ENCODE results near the gene ZFAND3. TPM values are rescaled to one million over a fixed set of nuclear protein-coding genes. Genes with fewer than 3 reads are reported as not detected.
A peak's percentile ranks its signal among the peaks of the same experiment; 100 is the strongest.

Gene ZFAND3
- total RNA-seq, 1 experiment from 2014 or later: 64.0 TPM

DNA sequence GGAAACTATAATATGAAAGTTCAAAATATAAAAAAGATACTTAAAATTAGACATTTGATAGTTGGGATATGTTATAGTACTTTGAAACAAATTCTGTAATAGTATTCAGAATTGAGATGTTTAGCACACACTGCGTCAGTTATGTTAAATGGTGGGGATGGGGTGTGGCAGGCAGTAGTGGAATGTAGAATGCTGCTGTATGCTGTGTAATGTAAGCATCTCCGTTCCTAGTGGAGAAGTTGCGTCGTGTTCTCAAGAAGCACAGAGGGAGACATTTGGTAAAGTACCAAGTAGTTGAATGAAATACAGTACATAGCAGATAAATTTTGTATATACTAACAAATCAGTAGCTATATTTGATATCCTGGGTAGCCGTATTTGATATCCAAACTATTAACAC is 192.4 kb downstream of the ZFAND3 start:
- TF ChIP-seq EZH2 (IDR thresholded peaks at IDR 0.05; ENCODE audit: borderline replicate concordance, low read depth, low read length, poor library complexity, severe bottlenecking): no peak
- TF ChIP-seq, protein P1, sequence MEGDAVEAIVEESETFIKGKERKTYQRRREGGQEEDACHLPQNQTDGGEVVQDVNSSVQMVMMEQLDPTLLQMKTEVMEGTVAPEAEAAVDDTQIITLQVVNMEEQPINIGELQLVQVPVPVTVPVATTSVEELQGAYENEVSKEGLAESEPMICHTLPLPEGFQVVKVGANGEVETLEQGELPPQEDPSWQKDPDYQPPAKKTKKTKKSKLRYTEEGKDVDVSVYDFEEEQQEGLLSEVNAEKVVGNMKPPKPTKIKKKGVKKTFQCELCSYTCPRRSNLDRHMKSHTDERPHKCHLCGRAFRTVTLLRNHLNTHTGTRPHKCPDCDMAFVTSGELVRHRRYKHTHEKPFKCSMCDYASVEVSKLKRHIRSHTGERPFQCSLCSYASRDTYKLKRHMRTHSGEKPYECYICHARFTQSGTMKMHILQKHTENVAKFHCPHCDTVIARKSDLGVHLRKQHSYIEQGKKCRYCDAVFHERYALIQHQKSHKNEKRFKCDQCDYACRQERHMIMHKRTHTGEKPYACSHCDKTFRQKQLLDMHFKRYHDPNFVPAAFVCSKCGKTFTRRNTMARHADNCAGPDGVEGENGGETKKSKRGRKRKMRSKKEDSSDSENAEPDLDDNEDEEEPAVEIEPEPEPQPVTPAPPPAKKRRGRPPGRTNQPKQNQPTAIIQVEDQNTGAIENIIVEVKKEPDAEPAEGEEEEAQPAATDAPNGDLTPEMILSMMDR (conservative IDR thresholded peaks at IDR 0.05; ENCODE audit: low read depth, low read length): no peak
- POLR2A ChIA-PET (ENCODE audit: low non-redundant PET): no interaction called here
- intact Hi-C loops (cut with micrococcal nuclease; ENCODE audit: unreplicated experiment): loop anchor here (1.0 to 5.0 kb wide), 2 partner anchors 221 to 315 kb away; partner anchors contain the start of gene MDGA1
- Histone ChIP-seq H3K4me3 (ENCODE audit: low read depth, low read length, poor library complexity, severe bottlenecking) (no peak overlapping the region), H3K36me3 (ENCODE audit: insufficient read depth, low read length, poor library complexity, severe bottlenecking) (no peaks in the 10 kb centered on the region), H3K27me3 (replicated peaks; ENCODE audit: insufficient read depth, low read depth, low read length, poor library complexity) (no peaks in the 10 kb centered on the region), H3K4me1 (ENCODE audit: insufficient read depth, low read length, poor library complexity, severe bottlenecking) (no peaks in the 10 kb centered on the region), H3K9me3 (ENCODE audit: low read depth, low read length, poor library complexity, severe bottlenecking) (peaks cover 11% of the 10 kb centered on the region), H3K27ac (ENCODE audit: low read depth, low read length, poor library complexity, severe bottlenecking) (no peak overlapping the region)
- DNase-seq (ENCODE audit: low spot score): no peak
- CTCF ChIA-PET: interaction anchor here (0.6 kb wide), 1 partner anchor 221 kb away, joined by 3 read pairs; no protein-coding TSS in a partner anchor
- BruUV-seq (replicated peaks): no TSS peak

DNA sequence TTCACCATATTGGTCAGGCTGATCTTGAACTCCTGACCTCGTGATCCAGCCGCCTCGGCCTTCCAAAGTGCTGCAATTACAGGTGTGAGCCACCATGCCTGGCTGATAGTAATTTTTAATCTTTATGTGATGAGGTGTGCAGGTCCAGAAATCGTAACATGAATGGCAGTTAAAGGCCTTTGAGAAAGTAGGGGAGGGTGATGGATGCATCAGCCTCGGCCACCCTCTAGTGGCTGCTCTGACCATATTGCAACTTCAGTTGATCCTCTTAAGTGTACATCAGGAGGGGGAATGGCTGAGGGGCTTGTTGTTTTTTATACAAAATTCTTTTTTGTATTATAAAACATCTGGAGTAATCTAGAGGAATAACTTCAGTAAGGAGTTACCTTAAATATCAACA is 193.0 kb downstream of the ZFAND3 start:
- peak; percentile 60 for DNase-seq (ENCODE audit: low spot score)
- no TSS peak for BruUV-seq (replicated peaks)
- H3K9me3 ChIP-seq (ENCODE audit: low read depth, low read length, poor library complexity, severe bottlenecking): peaks cover 11% of the 10 kb centered on the region

DNA sequence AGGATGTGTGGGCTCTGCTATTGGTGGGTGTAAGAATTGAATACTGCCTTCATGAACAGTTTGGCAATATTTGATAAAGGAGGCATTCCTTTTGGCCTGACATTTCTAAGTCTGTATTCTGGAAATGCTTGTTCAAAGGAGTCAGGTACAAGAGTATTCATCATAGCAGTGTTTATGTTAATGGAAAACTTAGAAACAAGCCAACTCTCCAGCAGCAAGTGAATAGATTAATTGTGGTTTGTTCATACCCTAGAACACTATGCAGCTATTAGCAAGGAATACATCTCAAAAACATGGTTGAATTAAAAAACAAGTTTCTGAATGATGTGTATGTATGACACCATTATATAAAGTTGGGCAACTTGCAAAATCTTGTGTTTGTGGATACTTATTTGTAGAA is 195.8 kb downstream of the ZFAND3 start:
- no peak for TF ChIP-seq EZH2 (IDR thresholded peaks at IDR 0.05; ENCODE audit: borderline replicate concordance, low read depth, low read length, poor library complexity, severe bottlenecking)
- TF ChIP-seq, protein P1 (conservative IDR thresholded peaks at IDR 0.05; ENCODE audit: low read depth, low read length): no peak
- peaks cover 11% of the 10 kb centered on the region for H3K9me3 ChIP-seq (ENCODE audit: low read depth, low read length, poor library complexity, severe bottlenecking)
- no peaks in the 10 kb centered on the region for H3K27me3 ChIP-seq (replicated peaks; ENCODE audit: insufficient read depth, low read depth, low read length, poor library complexity)
- ChIA-PET POLR2A (ENCODE audit: low non-redundant PET) (no interaction called here), CTCF (no interaction called here)
- H3K4me3 ChIP-seq (ENCODE audit: low read depth, low read length, poor library complexity, severe bottlenecking): no peak overlapping the region
- DNase-seq (ENCODE audit: low spot score): no peak
- peaks cover 4% of the 10 kb centered on the region for H3K4me1 ChIP-seq (ENCODE audit: insufficient read depth, low read length, poor library complexity, severe bottlenecking)
- H3K27ac ChIP-seq (ENCODE audit: low read depth, low read length, poor library complexity, severe bottlenecking): no peak overlapping the region
- no peaks in the 10 kb centered on the region for H3K36me3 ChIP-seq (ENCODE audit: insufficient read depth, low read length, poor library complexity, severe bottlenecking)
- intact Hi-C loops (cut with micrococcal nuclease; ENCODE audit: unreplicated experiment): no loop called here
- no TSS peak for BruUV-seq (replicated peaks)

More for the DNA sequence above, 193.0 kb downstream of the ZFAND3 start:
- intact Hi-C loops (cut with micrococcal nuclease; ENCODE audit: unreplicated experiment): loop anchor here (1.0 to 5.0 kb wide), 2 partner anchors 221 to 315 kb away; partner anchors contain the start of gene MDGA1
- Histone ChIP-seq H3K4me1 (ENCODE audit: insufficient read depth, low read length, poor library complexity, severe bottlenecking) (no peaks in the 10 kb centered on the region), H3K27me3 (replicated peaks; ENCODE audit: insufficient read depth, low read depth, low read length, poor library complexity) (no peaks in the 10 kb centered on the region), H3K36me3 (ENCODE audit: insufficient read depth, low read length, poor library complexity, severe bottlenecking) (no peaks in the 10 kb centered on the region), H3K4me3 (ENCODE audit: low read depth, low read length, poor library complexity, severe bottlenecking) (no peak overlapping the region), H3K27ac (ENCODE audit: low read depth, low read length, poor library complexity, severe bottlenecking) (no peak overlapping the region)
- ChIA-PET CTCF (no interaction called here), POLR2A (ENCODE audit: low non-redundant PET) (no interaction called here)
- TF ChIP-seq, protein P1 (conservative IDR thresholded peaks at IDR 0.05; ENCODE audit: low read depth, low read length): peak; percentile 83
- TF ChIP-seq EZH2 (IDR thresholded peaks at IDR 0.05; ENCODE audit: borderline replicate concordance, low read depth, low read length, poor library complexity, severe bottlenecking): no peak
